ENCODE results near the gene MFAP2. TPM values are rescaled to one million over a fixed set of nuclear protein-coding genes. Genes with fewer than 3 reads are reported as not detected.

The MFAP2 gene
- total RNA-seq, 1 experiment from 2014 or later = 0.50 TPM

- no TSS peak for BruUV-seq (replicated peaks)
- no peak for TF ChIP-seq CTCF (IDR thresholded peaks at IDR 0.05; ENCODE audit: unreplicated experiment)
- H3K4me1 Mint-ChIP-seq (ENCODE audit: low read depth, unreplicated experiment) = no peaks in the 10 kb centered on the region
- H3K27ac Mint-ChIP-seq (ENCODE audit: unreplicated experiment) = no peak overlapping the region
- intact Hi-C loops (cut with micrococcal nuclease; ENCODE audit: unreplicated experiment) = no loop called here
- no peak for DNase-seq
- CTCF ChIA-PET = no interaction called here
- no peaks in the 10 kb centered on the region for H3K36me3 Mint-ChIP-seq (ENCODE audit: insufficient read depth, unreplicated experiment)
- H3K27me3 Mint-ChIP-seq (ENCODE audit: unreplicated experiment) = no peaks in the 10 kb centered on the region
- no peaks in the 10 kb centered on the region for H3K9me3 Mint-ChIP-seq (ENCODE audit: low read depth, unreplicated experiment)
- no peak overlapping the region for H3K4me3 Mint-ChIP-seq (ENCODE audit: low read depth, unreplicated experiment)
These were observed 52.5 kb downstream of the MFAP2 start for GRCh38 chr1:16927711-16928485.

- no peak for TF ChIP-seq CTCF (IDR thresholded peaks at IDR 0.05; ENCODE audit: unreplicated experiment)
- no TSS peak for BruUV-seq (replicated peaks)
- H3K36me3 Mint-ChIP-seq (ENCODE audit: insufficient read depth, unreplicated experiment) = no peaks in the 10 kb centered on the region
- H3K4me3 Mint-ChIP-seq (ENCODE audit: low read depth, unreplicated experiment) = no peak overlapping the region
- intact Hi-C loops (cut with micrococcal nuclease; ENCODE audit: unreplicated experiment) = no loop called here
- DNase-seq = no peak
- H3K4me1 Mint-ChIP-seq (ENCODE audit: low read depth, unreplicated experiment) = no peaks in the 10 kb centered on the region
- no peaks in the 10 kb centered on the region for H3K9me3 Mint-ChIP-seq (ENCODE audit: low read depth, unreplicated experiment)
- no peak overlapping the region for H3K27ac Mint-ChIP-seq (ENCODE audit: unreplicated experiment)
- CTCF ChIA-PET = no interaction called here
- H3K27me3 Mint-ChIP-seq (ENCODE audit: unreplicated experiment) = no peaks in the 10 kb centered on the region
These were observed 53.2 kb downstream of the MFAP2 start for GRCh38 chr1:16927256-16927655.

- H3K9me3 Mint-ChIP-seq (ENCODE audit: low read depth, unreplicated experiment) = no peaks in the 10 kb centered on the region
- H3K27me3 Mint-ChIP-seq (ENCODE audit: unreplicated experiment) = no peaks in the 10 kb centered on the region
These were observed 53.8 kb downstream of the MFAP2 start for GRCh38 chr1:16926491-16927073.

More at GRCh38 chr1:16926491-16927073, 53.8 kb downstream of the MFAP2 start:
- Mint-ChIP-seq H3K36me3 (ENCODE audit: insufficient read depth, unreplicated experiment) (no peaks in the 10 kb centered on the region), H3K27ac (ENCODE audit: unreplicated experiment) (no peak overlapping the region), H3K4me1 (ENCODE audit: low read depth, unreplicated experiment) (no peaks in the 10 kb centered on the region), H3K4me3 (ENCODE audit: low read depth, unreplicated experiment) (no peak overlapping the region)
- CTCF ChIA-PET = no interaction called here
- no peak for DNase-seq
- no TSS peak for BruUV-seq (replicated peaks)
- intact Hi-C loops (cut with micrococcal nuclease; ENCODE audit: unreplicated experiment) = no loop called here
- no peak for TF ChIP-seq CTCF (IDR thresholded peaks at IDR 0.05; ENCODE audit: unreplicated experiment)
